HepG2 (cell line): ENCODE data around the gene CD36.

Experiments
- BCL6 ChIP-seq: IDR thresholded peaks from 2 replicates; pipeline ENCODE4 v1.6.1; 2016; ENCODE audit warnings: missing genetic modification reagents, missing compliant biosample characterization
- CTCF ChIP-seq: sonication (generic); formaldehyde crosslinking; IDR thresholded peaks from 2 replicates; pipeline ENCODE4 v1.5.0; 2020; ENCODE audit warnings: mild to moderate bottlenecking, missing genetic modification reagents, moderate library complexity
- EP300 ChIP-seq, 3 experiments: sonication (generic) in 1 of 3; formaldehyde crosslinking in 1 of 3; IDR thresholded peaks; 2 replicates each; pipeline versions ENCODE4 v1.5.1 to v1.6.1; 2011 to 2020; ENCODE audit warnings: low read depth in 2 of 3, low read length in 2 of 3, borderline replicate concordance in 1 of 3, improper control_type of control experiment in 1 of 3, mild to moderate bottlenecking in 1 of 3, missing genetic modification reagents in 1 of 3, moderate library complexity in 1 of 3
- EZH2 ChIP-seq: conservative IDR thresholded peaks from 2 replicates; pipeline ENCODE4 v1.6.1; 2012; ENCODE audit warnings: mild to moderate bottlenecking, low read depth, low read length, moderate library complexity
- NR2F1 ChIP-seq, 2 experiments: fragments of 450-650 bp in 1 of 2; formaldehyde crosslinking in 1 of 2; IDR thresholded peaks; 2 replicates each; pipeline versions ENCODE4 v1.5.0 to v1.6.1; 2016 to 2020; ENCODE audit warnings: mild to moderate bottlenecking in 1 of 2, missing compliant biosample characterization in 1 of 2, missing genetic modification reagents in 1 of 2, moderate library complexity in 1 of 2
- RELA ChIP-seq: sonication (generic); formaldehyde crosslinking; IDR thresholded peaks from 2 replicates; pipeline ENCODE4 v1.4.0; 2020; ENCODE audit warnings: missing genetic modification reagents
- USF2 ChIP-seq, 2 experiments: sonication (generic) in 1 of 2; formaldehyde crosslinking in 1 of 2; IDR thresholded peaks; 2 replicates each; pipeline versions ENCODE4 v1.5.1 to v1.6.1; 2011 to 2020; ENCODE audit warnings: borderline replicate concordance in 1 of 2, low read depth in 1 of 2, low read length in 1 of 2, mild to moderate bottlenecking in 1 of 2, missing genetic modification reagents in 1 of 2, moderate library complexity in 1 of 2
- ZFAT ChIP-seq: sonication (generic); formaldehyde crosslinking; conservative IDR thresholded peaks from 2 replicates; pipeline ENCODE4 v1.8.1; 2023; ENCODE audit warnings: missing genetic modification reagents, inconsistent platforms
- ZNF180 ChIP-seq: sonication (generic); formaldehyde crosslinking; IDR thresholded peaks from 2 replicates; pipeline ENCODE4 v1.4.0; 2020; ENCODE audit warnings: low read depth, missing genetic modification reagents, borderline replicate concordance
- ZNF841 ChIP-seq: sonication (generic); formaldehyde crosslinking; IDR thresholded peaks from 2 replicates; pipeline ENCODE4 v1.8.1; 2023; ENCODE audit warnings: missing genetic modification reagents, borderline replicate concordance

GRCh38 chr7:80611353-80611752, 27.1 kb upstream of the CD36 start:
- no peak for TF ChIP-seq ZNF841 (CRISPR knock-in tag)
- no peak for TF ChIP-seq ZFAT (CRISPR knock-in tag)
- no peak for TF ChIP-seq CTCF (CRISPR knock-in tag)
- TF ChIP-seq USF2 (IDR thresholded peaks at IDR 0.05; ENCODE audit: low read depth, low read length), result no peak
- no peak for TF ChIP-seq USF2 (CRISPR knock-in tag; IDR thresholded peaks at IDR 0.05; ENCODE audit: borderline replicate concordance)
- no peak for TF ChIP-seq ZNF180 (CRISPR knock-in tag)
- no peak for TF ChIP-seq EZH2
- TF ChIP-seq BCL6 (CRISPR knock-in tag), result no peak
- TF ChIP-seq NR2F1 (CRISPR knock-in tag; IDR thresholded peaks at IDR 0.05), result no peak
- no peak for TF ChIP-seq RELA
- no peak for TF ChIP-seq EP300 (IDR thresholded peaks at IDR 0.05; ENCODE audit: low read depth in 2 of 2, low read length in 2 of 2)
- TF ChIP-seq EP300 (CRISPR knock-in tag; IDR thresholded peaks at IDR 0.05; ENCODE audit: borderline replicate concordance), result no peak
